Cardiac fibroblast (primary cell): Measurements from ENCODE around the gene RASA3.
"Not testable (repeated sequence)": the region's sequence is repeated elsewhere in the genome, so short reads cannot be mapped to it uniquely, and the experiment has no call there.

Experiments
- DNase-seq, 2 donors: peaks; one replicate each; pipeline versions ENCODE4 v3.0.0 to v3.0.0-alpha.2; 2010; ENCODE audit warnings: low read depth in 2 of 2
- H3K4me3 ChIP-seq, 2 donors: replicated peaks in 1 of 2; 1 replicate in 1 of 2; 2 replicates in 1 of 2; pipeline ENCODE4 v1.5.1; 2011; ENCODE audit warnings: low read depth in 2 of 2, low read length in 2 of 2, mild to moderate bottlenecking in 2 of 2, moderate library complexity in 1 of 2
- TF ChIP-seq, protein P1 (sequence below): IDR thresholded peaks from one replicate; pipeline ENCODE4 v1.5.1; 2011; ENCODE audit warnings: low read depth, mild to moderate bottlenecking, low read length, inconsistent platforms

Gene RASA3, protein sequence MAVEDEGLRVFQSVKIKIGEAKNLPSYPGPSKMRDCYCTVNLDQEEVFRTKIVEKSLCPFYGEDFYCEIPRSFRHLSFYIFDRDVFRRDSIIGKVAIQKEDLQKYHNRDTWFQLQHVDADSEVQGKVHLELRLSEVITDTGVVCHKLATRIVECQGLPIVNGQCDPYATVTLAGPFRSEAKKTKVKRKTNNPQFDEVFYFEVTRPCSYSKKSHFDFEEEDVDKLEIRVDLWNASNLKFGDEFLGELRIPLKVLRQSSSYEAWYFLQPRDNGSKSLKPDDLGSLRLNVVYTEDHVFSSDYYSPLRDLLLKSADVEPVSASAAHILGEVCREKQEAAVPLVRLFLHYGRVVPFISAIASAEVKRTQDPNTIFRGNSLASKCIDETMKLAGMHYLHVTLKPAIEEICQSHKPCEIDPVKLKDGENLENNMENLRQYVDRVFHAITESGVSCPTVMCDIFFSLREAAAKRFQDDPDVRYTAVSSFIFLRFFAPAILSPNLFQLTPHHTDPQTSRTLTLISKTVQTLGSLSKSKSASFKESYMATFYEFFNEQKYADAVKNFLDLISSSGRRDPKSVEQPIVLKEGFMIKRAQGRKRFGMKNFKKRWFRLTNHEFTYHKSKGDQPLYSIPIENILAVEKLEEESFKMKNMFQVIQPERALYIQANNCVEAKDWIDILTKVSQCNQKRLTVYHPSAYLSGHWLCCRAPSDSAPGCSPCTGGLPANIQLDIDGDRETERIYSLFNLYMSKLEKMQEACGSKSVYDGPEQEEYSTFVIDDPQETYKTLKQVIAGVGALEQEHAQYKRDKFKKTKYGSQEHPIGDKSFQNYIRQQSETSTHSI

DNA sequence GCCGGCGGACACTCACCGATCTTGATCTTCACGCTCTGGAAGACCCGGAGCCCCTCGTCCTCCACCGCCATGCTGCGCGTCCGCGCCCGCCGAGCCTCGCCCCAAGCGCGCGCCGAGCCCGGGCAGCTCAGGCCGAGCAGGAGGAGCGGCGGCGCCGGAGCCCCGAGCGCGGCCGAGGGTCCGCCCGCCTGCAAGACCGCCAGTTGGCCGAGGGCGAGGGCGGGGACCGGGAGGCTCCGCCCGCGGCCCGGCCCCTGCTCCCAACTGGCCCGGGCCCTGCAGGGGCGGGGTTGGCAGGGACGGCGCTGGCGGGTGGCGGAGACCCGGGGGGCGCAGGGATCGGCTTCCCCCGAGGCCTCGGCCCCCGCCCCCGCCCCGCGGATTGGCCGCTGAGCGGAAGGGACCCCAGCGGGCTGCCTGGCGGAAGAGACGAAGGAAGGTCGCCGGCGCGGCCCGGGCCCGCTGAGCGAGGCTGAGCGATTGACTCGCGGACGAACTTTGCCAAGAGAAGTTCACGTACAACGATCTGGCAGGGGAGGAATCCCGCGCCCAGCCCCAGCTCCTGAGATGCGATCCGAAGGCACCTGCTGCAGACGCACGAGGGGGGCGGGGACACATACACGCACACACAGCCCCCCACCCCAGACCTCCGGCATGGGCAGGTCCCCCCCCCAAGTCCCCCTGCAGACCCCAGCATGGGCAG lies at the start of gene RASA3:
TSS of gene RASA3 (minus strand) at position 205 of the 703 bp plus-strand sequence. CDS start at position 71, 134 bp downstream.
- DNase-seq: peak; percentile 65 to 91
- peak within 1 kb of the TSS; percentile 90 to 91 for H3K4me3 ChIP-seq
- TF ChIP-seq, protein P1, sequence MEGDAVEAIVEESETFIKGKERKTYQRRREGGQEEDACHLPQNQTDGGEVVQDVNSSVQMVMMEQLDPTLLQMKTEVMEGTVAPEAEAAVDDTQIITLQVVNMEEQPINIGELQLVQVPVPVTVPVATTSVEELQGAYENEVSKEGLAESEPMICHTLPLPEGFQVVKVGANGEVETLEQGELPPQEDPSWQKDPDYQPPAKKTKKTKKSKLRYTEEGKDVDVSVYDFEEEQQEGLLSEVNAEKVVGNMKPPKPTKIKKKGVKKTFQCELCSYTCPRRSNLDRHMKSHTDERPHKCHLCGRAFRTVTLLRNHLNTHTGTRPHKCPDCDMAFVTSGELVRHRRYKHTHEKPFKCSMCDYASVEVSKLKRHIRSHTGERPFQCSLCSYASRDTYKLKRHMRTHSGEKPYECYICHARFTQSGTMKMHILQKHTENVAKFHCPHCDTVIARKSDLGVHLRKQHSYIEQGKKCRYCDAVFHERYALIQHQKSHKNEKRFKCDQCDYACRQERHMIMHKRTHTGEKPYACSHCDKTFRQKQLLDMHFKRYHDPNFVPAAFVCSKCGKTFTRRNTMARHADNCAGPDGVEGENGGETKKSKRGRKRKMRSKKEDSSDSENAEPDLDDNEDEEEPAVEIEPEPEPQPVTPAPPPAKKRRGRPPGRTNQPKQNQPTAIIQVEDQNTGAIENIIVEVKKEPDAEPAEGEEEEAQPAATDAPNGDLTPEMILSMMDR: no peak

DNA sequence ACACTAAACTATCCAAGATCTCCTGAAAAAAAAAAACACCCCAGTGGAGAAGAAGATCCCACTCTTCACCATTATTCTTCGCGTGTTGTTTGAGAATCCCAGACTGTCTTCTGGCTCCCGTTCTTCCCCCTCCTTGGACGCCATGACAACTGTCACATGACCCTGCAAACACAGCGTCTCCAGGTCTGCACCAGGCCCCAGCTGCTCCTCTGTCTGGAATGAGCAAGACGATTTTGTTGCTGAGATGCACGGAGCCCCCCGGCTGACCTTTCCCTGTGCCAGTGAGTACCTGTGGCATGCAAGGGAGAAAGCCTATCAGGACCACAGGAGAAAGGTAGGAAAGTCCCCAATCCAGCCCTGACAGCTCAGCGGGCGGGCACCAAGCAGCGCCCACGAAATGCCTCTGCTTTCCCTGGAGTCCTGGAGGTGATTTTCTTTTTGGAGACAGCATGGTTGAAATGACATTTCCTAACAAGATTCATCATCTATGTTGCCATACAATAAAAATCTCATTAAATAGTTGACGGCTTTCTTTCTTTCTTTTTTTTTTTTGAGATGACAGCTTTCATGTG lies 46.8 kb upstream of the RASA3 start, which contains the start of gene CFAP97D2:
TSS of gene CFAP97D2 (plus strand) at position 171 of the 572 bp plus-strand sequence. CDS start at position 245, 74 bp downstream.
- TF ChIP-seq, protein P1: no peak
- H3K4me3 ChIP-seq: no peak within 1 kb of the TSS
- no peak for DNase-seq

DNA sequence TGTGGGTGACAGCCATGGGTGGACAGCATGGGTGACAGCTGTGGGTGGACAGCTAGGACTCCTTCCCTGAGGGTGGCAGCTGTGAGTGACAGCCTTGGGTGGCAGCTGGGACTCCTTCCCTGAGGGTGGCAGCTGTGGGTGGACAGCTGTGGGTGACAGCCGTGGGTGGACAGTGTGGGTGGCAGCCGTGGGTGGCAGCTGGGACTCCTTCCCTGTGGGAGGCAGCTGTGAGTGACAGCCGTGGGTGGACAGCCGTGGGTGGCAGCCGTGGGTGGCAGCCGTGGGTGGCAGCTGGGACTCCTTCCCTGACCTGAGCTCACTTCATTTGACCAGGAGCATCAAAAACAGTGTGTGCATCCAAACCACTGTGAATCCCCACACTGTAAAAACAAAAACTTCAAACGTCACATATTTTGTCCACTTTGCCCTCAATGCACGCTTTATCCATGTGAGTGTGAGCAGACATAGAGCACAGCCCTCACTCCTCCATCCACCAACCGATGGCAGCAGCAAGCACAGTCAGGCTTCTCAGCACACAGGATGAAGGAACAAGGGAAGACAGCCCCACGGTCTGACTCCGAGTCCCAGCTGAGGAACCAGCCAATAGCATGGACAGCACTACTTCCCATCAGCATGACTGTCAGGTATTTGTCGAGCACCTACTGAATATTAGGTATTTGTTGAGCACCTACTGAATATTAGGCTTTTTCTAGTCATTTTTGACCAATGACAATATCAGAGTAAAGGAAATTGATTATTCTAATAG lies 45.0 kb upstream of the RASA3 start:
- DNase-seq: no peak
- TF ChIP-seq, protein P1: no peak
- no peak overlapping the region for H3K4me3 ChIP-seq

DNA sequence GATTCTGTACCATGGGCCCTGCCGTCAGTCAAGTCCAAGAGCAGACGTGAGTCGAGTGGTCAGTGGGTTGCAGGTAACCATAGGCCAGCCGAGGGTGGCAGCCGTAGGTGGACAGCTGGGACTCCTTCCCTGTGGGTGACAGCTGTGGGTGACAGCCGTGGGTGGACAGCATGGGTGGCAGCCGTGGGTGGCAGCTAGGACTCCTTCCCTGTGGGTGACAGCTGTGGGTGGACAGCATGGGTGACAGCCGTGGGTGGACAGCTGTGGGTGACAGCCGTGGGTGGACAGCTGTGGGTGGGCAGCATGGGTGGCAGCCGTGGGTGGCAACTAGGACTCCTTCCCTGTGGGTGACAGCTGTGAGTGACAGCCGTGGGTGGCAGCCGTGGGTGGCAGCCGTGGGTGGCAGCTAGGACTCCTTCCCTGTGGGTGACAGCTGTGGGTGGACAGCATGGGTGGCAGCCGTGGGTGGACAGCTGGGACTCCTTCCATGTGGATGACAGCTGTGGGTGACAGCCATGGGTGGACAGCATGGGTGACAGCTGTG lies 44.0 kb upstream of the RASA3 start:
- not testable (repeated sequence) for DNase-seq, H3K4me3 ChIP-seq

DNA sequence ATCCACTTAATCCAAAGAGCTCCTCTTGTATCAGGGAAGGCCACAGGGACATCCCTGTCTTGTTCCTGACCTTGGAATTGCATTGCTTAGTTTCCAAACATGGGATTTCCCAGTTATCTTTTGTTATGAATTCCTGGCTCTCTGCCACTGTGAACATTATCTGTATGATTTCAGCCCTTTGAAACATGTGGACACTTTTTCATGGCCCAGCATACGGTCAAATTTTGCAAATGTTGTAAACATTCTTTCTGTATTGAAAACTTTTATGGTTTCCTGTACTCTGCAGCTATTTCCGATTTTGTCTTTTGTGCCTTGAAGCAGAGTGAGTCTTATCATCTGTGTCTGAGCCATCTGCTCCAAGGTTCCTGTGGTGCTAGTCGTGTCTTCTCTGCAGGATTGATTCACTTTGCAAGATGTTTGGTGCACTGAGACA lies 42.1 kb upstream of the RASA3 start:
- peak in 1 of 2 donors; percentile 60 for DNase-seq
- TF ChIP-seq, protein P1: no peak
- H3K4me3 ChIP-seq: no peak overlapping the region

DNA sequence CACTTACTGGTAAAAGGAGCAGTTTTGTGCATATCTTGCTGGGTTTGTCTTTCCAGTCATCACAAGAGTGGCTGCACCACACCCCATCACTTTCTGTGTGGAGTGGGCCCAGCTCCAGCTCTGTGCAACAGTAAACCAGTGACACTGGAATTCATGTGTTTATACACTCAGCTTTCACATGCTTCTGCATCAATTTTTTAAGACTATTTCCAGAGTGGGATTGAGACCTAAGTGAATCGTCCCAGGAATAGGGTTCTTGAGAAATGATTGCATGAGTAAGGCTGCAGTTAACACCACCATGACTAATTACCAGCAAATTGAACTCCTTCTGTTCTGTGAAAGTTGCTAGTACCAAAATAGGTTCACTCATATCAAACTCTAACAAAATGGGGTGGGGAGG lies 41.3 kb upstream of the RASA3 start:
- peak in 1 of 2 donors; percentile 12 for DNase-seq
- no peak overlapping the region for H3K4me3 ChIP-seq
- TF ChIP-seq, protein P1: no peak
